Sigmoid colon (tissue), 4 donors: Measurements from ENCODE around the gene NUP205.

Source experiments
- EP300 ChIP-seq, 4 donors: sonication (generic); formaldehyde crosslinking; IDR thresholded peaks; one replicate each; pipeline ENCODE4 v1.6.1; 2017; ENCODE audit warnings: antibody characterized with exemption in 4 of 4
- POLR2A ChIP-seq, 2 donors: fragments of 450-650 bp; IDR thresholded peaks; one replicate each; pipeline ENCODE4 v1.6.1; 2016; ENCODE audit warnings: antibody characterized with exemption in 2 of 2, mild to moderate bottlenecking in 2 of 2, moderate library complexity in 2 of 2
- TF ChIP-seq, protein P1 (sequence below), 4 experiments: fragments of 450-650 bp in 3 of 4; fragments of 200-600 bp in 1 of 4; IDR thresholded peaks; one replicate each; pipeline ENCODE4 v1.5.1; 2016 to 2019; ENCODE audit warnings: antibody characterized with exemption in 4 of 4, mild to moderate bottlenecking in 3 of 4, moderate library complexity in 2 of 4

DNA sequence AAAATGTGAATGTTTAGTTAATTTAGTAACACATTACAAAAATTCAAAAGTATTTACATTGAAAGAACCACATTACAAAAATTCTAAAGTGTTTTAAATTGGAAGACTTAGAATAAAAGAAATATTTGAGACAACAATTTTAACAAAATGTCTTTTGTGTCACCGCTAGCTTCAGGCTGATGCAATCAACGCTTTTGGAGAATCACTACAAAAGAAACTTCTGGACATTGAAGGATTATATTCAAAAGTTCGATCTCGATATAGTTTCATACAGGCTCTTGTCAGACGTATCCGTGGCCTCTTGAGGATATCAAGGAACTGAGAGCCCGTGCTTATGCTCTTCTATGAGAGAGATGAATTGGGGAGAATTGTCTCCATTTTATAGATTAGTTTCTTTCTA lies 90.5 kb downstream of the NUP205 start:
- no peak for TF ChIP-seq EP300 (IDR thresholded peaks at IDR 0.05)
- TF ChIP-seq, protein P1, sequence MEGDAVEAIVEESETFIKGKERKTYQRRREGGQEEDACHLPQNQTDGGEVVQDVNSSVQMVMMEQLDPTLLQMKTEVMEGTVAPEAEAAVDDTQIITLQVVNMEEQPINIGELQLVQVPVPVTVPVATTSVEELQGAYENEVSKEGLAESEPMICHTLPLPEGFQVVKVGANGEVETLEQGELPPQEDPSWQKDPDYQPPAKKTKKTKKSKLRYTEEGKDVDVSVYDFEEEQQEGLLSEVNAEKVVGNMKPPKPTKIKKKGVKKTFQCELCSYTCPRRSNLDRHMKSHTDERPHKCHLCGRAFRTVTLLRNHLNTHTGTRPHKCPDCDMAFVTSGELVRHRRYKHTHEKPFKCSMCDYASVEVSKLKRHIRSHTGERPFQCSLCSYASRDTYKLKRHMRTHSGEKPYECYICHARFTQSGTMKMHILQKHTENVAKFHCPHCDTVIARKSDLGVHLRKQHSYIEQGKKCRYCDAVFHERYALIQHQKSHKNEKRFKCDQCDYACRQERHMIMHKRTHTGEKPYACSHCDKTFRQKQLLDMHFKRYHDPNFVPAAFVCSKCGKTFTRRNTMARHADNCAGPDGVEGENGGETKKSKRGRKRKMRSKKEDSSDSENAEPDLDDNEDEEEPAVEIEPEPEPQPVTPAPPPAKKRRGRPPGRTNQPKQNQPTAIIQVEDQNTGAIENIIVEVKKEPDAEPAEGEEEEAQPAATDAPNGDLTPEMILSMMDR (IDR thresholded peaks at IDR 0.05): no peak
- no peak for TF ChIP-seq POLR2A (IDR thresholded peaks at IDR 0.05)
